Non-pigmented ciliary epithelial cell (primary cell): ENCODE results near the gene KIAA0930.
"Not testable (repeated sequence)": the region's sequence is repeated elsewhere in the genome, so short reads cannot be mapped to it uniquely, and the experiment has no call there.

Experiments used
- DNase-seq: peaks from one replicate; pipeline ENCODE4 v3.0.0-alpha.2; 2010; ENCODE audit warnings: low read depth

KIAA0930 gene

DNA sequence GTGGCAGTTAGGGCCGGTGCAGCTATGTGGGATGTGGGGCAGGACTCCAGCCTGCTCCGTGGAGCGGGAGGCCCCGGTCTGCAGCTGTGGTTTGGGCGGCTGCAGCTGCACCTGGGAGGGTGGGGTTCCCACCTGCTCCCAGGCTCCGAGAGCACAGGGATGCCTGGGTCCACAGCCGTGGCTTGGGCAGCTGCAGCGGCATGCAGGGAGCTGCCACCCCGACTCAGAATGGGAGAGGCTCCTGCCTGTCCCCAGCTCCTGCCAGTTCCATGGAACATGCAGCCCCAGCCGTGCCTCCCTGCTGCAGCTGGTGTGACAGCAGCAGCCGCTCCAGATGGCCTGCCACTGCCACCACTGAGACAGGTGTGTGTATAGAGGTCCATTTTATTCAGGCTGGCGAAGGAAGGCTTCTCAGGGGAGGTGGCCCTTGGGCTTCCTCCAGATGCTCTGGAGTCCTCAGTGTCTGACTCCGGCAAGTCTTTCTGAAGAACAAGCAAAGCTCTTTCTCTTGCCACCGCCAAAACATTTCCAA lies 22.3 kb upstream of the KIAA0930 start:
- DNase-seq, result no peak

DNA sequence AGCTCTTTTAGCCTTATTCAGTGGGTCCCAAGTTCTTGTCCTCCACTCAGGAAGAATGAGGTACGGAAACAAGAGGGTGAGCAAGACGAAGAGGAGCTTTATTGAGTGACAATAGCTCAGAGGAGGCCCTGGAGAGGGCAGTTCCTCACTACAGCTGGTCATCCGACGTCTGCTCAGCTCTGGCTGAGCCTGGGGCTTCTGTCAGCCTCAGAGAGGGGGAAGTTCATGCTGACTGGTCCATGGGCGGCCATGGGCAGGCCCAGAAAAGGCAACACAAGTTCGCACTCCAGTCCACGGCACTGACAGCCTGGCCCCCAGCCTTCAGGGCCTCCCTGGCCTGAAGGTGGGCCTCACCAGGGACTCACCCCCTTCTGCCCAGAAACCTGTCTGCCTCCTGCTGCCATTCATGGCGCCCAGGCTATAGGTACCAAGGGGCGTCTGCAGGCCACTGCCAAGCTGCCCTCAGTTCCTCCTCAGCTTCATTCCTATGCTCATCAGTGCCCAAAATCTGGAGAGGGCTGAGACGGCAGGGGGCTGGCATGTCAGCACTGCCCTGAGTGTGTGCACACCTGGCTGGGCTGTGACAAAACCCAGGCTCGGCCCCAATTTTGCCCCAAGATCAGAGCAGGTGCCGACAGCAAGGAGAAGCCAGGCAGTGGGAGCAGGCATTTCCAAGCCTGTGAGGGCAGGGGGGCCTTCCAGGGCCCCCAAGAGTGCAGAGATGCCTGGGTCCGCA lies 21.7 kb upstream of the KIAA0930 start:
- DNase-seq, result no peak

- no peak for DNase-seq
Observed at GRCh38 chr22:45261407-45262088, 20.9 kb upstream of the KIAA0930 start.

- DNase-seq, result not testable (repeated sequence)
Observed at GRCh38 chr22:45260395-45260759, 19.7 kb upstream of the KIAA0930 start.

- DNase-seq, result no peak
Observed at GRCh38 chr22:45259754-45260394, 19.2 kb upstream of the KIAA0930 start.

GRCh38 chr22:45257941-45258340 lies 17.2 kb upstream of the KIAA0930 start:
- not testable (repeated sequence) for DNase-seq

DNA sequence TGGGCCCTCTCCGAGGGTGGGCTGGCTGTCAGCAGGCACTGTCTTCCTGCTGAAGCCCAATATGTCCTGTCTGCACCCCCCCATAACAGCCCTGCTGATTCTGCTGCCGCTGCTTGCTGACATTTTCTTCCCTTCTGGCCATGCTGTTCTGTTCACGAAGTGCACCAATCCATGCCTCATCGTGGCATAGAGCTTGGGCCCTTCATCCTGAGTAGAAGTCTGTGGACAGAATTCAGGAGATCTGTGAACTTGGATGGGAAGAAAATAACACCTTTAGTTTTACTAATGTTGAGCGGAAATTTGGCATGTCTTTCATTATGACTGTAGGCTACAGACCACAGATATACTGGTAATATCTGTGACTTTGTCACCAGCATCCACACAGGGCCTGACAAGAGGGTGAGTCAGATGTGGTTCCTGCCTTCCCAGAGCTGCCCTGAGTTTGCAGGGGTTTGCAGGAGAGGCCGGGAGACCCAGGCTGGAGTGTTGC lies 14.1 kb upstream of the KIAA0930 start:
- no peak for DNase-seq

GRCh38 chr22:45254388-45254787 lies 13.7 kb upstream of the KIAA0930 start:
- no peak for DNase-seq

- no peak for DNase-seq
Observed at GRCh38 chr22:45253039-45253641, 12.4 kb upstream of the KIAA0930 start.

- DNase-seq, result no peak
Observed at GRCh38 chr22:45251825-45252224, 11.1 kb upstream of the KIAA0930 start.

DNA sequence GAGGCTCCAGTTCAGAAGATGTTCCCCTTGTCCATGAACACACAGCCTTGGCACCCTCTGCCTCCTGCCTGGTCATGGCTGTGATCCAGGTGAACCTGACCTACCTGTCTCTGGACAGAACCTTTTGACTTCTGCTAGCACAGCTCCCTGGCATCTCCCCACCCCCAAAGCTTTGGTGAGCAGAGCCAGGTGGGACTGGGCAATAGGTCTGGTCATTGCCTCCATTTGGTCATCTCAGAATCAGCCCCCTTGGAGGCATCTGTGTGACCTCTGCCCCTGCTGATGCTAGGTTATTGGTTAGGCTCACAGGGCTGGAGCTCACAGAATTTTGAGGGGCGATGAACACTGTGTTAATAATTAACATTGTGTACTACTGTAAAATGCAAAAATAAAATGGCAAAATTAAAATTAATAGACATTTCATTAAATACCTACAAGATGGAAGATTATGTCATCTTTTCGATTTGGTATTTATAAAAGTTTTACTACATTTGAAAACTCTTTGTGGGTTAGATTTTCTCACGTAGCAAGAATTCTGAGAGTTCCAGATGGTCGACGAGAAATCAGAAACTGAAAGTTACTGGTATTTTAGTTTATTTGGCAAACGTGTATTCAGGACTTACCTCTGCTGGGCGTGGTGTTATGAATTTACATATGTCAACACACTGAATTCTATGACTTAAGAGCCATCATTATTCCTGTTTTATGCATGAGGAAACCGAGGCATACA lies 8.3 kb upstream of the KIAA0930 start:
- no peak for DNase-seq

- peak; percentile 86 for DNase-seq
Observed at GRCh38 chr22:45246060-45246985, 5.6 kb upstream of the KIAA0930 start.

GRCh38 chr22:45244916-45245315 lies 4.2 kb upstream of the KIAA0930 start:
- DNase-seq, result no peak

GRCh38 chr22:45242778-45243191 lies 2.1 kb upstream of the KIAA0930 start:
- DNase-seq, result no peak

DNA sequence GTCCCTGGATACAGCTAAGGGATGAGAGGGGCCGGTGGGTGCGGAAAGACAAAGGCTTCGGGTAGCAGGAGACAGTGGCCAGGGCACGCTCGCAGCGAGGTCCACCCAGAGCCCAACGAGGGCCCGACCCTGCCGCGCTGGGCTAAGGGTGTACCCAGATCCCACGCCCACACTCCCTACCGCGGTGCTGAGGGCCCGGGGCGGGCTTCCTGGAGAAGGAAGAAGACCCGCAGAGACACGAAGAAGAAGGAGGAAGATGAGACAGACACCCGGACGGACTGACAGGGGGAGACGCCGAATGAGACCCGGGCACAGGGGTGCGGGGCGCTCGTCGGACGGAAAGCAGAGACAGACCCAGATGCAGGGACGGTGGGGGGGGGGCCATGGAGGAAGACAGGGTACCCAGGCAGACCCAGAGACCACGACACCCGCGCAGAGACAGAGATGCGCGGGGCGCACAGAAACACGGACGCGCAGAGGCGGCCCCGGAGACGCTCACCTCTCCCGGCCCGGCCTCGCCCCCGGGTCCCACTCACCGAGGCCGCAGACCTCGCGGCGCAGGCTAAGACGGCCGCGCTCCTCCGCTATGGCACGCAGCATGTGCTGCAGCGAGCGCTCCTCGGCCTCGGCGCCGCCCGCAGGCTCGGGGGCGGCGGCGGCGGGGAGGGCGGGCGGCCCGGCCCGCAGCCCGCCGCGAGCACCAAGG lies 437 bp downstream of the KIAA0930 start:
- DNase-seq, result no peak

DNA sequence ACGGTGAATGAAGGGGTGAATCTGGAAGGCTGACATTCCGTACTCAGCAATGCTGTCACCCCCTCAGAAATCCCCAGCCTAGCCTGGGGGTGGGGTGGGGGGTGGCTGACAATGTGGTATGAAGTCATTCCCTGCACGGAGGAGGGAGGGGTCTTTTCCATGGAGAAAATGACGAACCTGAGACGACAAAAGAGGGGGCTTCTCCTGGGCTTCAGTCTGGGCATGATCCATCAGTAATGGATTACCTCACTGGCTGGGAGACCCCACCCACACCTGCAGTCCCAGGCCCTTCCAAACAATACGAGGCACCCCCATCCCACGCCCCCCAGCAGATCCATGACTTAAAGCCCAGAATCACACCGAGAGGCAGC lies 1.0 kb downstream of the KIAA0930 start:
- DNase-seq, result no peak

- no peak for DNase-seq
Observed at GRCh38 chr22:45238957-45239680, 1.6 kb downstream of the KIAA0930 start.

DNA sequence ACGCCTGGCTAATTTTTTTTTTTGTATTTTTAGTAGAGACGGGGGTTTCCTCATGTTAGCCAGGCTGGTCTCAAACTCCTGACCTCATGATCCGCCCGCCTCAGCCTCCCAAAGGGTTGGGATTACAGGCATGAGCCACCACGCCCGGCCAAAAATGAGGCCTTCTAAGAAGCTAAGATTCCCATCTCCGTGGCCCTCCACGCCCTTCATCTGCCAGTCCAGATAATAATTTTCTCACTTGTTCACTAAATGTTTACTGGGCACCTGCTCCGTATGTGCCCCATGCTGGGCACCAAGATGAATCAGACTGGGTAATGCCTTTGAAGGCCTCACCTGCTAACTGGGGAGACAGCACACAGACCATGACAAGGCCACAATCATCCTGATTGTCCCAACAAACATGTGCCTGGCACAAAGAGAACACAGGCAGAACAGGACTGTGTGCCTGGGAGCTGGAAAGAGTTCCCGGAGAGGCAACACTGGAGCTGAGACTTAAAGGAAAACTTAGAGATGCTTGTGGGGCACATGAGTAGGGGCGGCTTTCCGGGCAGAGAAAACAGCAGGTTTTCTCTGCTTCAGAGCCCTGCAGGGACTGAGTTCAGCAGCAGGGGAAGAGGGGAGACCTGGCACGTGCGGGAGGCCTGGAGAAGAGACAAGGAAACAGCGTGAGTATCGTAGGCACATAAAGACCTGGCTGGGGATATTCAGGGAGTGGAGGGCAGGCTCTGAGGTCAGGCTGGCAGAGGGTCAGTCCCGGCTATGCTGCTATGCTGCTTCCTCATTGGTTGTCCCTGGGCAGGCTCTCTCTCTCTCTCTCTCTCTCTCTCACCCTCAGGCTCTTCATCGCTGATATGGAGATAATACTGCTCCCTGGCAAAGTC lies 2.4 kb downstream of the KIAA0930 start:
- DNase-seq, result no peak
